Erythroblast (primary cell): ENCODE measurements around the gene FAM111A.
"Not testable (repeated sequence)": the region's sequence is repeated elsewhere in the genome, so short reads cannot be mapped to it uniquely, and the experiment has no call there.

Experiments used
- DNase-seq, 2 experiments: peaks; one replicate each; lab custom pipeline; 2025; lab: John Stamatoyannopoulos, UW
- GATA1 ChIP-seq: IDR thresholded peaks from 2 replicates; pipeline ENCODE4 v1.6.1; 2011; ENCODE audit warnings: low read depth, mild to moderate bottlenecking, control low read depth, low read length, moderate library complexity
- POLR2A ChIP-seq: IDR thresholded peaks from 2 replicates; pipeline ENCODE4 v1.6.1; 2011; ENCODE audit warnings: mild to moderate bottlenecking, low read length

The FAM111A gene, protein sequence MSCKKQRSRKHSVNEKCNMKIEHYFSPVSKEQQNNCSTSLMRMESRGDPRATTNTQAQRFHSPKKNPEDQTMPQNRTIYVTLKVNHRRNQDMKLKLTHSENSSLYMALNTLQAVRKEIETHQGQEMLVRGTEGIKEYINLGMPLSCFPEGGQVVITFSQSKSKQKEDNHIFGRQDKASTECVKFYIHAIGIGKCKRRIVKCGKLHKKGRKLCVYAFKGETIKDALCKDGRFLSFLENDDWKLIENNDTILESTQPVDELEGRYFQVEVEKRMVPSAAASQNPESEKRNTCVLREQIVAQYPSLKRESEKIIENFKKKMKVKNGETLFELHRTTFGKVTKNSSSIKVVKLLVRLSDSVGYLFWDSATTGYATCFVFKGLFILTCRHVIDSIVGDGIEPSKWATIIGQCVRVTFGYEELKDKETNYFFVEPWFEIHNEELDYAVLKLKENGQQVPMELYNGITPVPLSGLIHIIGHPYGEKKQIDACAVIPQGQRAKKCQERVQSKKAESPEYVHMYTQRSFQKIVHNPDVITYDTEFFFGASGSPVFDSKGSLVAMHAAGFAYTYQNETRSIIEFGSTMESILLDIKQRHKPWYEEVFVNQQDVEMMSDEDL

DNA sequence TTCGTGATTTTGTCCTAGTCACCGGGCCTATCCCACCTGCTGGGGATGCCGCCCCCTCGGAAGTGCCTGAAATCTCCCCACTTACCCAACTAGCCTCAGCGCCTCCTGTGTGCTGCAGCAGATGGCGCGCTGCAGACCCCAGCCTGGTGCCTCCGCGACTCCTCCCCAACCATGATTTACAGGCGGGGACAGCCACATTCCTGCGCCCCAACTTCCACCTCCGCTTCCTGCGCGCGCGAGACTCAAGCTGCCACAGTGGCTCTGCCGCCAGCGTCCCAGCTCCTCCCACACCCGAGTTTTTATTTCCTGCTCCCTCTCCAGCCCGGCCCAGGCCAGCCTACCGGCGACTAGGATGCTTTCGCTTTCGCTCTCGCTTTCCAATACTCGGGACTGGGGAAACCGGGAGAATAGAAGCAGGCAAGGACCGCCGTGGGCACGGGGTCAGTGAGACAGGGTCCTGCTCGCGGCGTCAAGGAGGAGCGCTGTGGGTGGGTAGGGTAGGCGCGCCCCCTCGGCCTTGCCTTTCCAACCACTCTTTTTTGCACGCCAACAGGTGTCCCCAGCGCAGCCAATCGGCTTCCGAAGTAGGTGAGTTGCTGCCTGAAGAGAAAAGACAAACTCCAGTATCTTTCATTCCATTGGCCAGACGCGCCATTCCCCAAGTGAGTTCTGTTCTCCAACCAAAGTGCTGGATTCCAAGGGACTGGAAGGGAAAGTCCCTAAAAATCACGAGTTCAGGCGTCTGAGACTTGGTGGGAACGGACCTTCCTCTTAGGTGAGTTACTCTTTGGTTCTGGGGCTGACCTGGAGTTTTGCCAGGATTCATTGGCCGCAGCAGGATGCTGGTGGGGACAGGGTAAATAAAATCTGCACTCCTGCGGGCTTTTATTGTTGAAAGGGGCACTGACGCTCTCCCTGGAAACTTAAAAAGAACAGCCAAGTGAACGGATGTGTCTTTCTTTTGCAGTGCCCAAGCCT is at the start of gene FAM111A:
FAM111A (plus strand) TSS at position 327 of the 978 bp plus-strand sequence. CDS start 6,017 bp downstream, outside the sequence.
- TF ChIP-seq GATA1 (no peak), POLR2A (peak; percentile 44)
- DNase-seq, result peak; percentile 78 to 84

DNA sequence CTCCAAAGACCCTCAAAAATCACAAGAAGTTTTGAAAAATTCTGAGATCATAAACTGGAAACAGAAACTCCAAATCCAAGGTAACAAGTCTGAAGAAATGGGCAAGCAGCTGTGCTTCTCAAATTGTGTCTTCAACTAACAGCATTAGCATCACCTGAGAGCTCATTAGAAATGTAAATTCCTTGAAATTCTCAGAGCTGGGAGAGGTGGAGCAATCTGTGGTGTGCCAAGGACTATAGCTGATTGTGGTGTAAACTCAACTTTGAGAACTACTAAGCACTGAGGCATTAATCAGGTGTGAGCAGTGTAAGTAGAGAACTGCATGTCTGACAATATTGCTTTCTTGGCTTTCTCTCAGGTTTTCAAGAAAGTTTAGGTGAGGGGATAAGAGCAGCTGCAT is 49.1 kb upstream of the FAM111A start:
- not testable (repeated sequence) for DNase-seq

DNA sequence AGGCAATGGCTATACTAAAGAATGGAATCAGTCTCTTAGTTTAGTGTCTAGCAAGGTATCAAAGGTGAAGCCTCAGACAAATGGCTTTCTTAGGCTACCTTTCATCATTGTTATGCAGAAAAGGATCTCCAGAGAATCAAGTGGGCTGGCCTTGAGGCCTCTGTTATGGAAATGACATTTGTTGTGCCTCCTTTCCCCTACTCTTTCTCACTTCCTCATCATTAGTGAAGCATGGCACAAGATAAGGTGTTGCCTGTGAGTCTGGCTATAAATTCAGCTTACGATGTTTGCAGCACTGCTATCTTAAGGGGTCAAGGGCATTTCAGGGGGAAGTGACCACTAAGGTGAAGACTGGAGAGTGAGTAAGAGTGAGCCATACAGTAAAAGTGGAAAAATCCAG is 47.4 kb upstream of the FAM111A start:
- DNase-seq, result not testable (repeated sequence)

DNA sequence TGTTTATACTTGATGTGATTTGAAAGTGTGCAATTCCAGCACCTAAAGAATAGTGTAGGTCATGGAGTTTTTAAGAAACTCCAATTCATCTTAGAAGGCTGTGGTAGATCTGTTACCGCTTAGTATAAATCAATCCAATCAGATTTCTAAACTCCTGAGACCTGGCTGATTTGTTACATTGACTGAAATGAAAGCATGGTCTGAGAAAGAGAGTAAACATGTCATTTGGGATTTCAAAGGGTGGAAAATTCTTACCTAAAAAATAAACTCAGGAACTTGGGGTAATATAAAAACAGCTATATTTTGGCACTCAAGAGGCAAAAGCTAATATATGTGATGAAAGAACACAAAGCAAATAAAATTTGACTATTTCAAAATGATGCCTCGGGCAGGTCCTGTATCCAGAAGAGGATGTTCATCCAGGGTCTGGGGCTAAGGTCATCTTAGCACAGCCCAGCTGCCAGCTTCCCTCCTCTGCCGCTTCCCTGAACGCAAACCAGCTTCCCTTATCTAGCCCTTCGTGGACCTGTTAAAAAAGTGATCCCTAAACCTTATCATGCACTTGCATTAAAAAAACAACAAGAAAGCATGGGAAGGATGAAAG is 46.6 kb upstream of the FAM111A start:
- DNase-seq, result not testable (repeated sequence)

DNA sequence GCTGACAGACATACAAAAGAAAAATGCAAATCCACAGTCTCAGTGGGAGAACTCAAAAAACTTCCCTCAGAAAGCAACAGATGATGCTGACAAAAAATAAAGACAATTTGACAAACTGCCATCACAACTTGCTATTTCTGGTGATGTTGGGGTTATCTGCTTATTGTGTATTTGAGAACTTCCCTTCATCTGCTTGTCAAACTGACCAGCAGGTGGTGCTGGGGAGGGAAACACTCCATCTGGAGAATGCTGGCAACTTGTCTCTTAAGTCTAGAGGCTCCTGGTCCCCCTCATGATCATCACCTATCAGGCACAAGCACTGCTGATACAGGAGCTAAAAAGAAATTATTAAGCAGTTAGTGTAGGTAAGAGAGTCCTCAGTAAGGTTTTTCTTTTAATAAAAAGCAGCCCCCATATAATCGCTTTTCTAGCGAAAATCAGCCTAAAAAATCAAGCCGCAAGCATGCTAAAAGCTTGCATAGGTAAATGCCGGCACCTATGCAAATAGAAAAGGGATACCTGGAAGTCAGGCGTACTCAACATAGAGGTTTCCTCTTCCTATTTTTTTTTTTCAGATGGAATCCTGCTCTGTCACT is 45.4 kb upstream of the FAM111A start:
- no peak for TF ChIP-seq GATA1
- peak; percentile 61 to 74 for DNase-seq

DNA sequence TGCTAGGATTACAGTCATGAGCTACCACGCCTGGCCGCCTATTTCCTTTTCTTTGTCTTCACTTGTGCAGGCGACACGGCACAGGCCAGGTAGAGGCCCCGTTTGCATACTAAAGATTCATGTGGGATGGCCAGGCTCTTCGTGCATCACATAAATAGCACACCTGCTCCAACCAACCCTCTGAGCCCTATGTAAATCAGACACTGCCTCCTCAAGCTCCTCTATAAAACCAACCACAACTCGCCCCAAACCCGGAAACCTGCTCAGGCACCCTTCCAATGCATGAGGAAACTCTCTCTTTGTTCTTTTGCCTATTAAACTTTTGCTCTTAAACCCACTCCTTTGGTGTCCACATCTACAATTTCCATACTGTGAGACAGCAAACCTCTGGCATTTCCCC is 44.7 kb upstream of the FAM111A start:
- not testable (repeated sequence) for DNase-seq

DNA sequence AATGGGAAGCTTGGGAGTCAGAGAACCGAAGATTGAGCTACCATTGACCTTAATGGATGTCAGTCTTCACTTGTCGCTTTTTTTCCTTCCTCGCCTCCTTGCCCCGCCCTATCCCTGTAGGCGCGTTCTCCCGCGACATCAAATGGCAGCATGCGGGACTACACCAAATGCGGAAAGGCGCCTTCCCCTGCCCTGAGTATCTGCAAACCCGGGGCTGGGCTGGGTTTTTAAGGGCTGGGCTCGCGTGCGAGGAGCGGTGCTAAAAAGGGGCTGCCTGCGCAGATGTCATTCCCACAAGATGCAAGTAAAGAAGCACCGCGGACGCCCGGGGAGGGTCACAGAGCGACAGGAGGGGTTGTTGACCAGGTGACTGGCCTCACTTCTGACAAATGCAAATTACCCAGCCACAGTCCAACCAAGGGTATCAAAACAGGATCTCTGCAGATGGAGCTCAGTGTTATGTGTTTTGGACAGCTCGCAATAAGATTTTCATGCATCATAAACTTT is 40.3 kb upstream of the FAM111A start:
- DNase-seq, result peak; percentile 33 to 46
- TF ChIP-seq GATA1 (no peak), POLR2A (no peak)

DNA sequence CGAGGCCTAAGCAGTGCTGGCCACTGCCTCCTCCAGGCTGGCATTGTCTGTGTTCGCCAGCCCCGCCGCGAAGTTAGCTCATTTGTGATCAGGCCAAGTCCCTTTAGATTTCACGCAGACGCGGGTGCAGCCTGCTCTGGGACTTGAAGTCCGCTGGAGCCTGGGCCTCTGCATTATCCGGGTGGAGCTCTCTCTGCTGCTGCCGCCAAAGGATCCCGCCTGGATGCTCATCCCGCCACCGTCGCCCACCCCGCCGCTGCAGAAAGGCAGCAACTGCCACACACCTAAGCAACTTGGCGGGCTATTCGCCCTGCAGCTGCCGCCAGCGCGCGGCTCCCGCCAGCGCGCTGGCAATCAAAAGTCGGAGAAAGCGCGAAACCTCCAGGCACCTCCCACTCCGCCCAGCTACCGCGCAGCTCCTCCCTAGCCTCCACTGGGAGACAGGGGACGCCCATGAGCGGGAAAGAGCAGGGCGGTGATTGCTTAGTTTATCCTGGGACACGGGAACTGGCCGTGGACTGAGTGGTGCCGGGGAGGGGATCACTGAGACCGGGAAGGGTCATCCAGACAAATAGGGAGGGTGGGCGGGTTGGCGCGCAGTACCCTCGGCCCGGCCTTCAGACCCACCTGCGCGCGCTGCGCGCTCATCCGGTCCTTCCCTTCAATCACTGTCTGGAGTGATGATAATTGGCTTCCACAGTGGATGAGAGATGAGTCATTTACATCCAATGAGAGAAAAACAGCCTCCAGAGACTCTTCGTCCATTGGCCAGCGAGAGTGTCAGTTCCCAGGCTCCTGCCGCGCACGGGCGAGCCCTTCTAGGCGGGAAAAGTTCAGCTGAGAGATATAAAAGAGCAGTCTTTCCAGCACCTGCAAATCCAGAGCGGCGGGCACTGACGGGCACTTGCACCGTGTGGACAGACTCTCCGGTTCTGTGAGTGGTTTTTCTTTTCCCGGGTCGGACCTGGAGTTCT is 36.0 kb upstream of the FAM111A start, which contains the start of gene FAM111B:
FAM111B (plus strand) TSS at position 875 of the 974 bp plus-strand sequence. CDS start 2,389 bp downstream, outside the sequence.
- DNase-seq, result peak; percentile 14
- no peak for TF ChIP-seq GATA1
- no peak for TF ChIP-seq POLR2A

DNA sequence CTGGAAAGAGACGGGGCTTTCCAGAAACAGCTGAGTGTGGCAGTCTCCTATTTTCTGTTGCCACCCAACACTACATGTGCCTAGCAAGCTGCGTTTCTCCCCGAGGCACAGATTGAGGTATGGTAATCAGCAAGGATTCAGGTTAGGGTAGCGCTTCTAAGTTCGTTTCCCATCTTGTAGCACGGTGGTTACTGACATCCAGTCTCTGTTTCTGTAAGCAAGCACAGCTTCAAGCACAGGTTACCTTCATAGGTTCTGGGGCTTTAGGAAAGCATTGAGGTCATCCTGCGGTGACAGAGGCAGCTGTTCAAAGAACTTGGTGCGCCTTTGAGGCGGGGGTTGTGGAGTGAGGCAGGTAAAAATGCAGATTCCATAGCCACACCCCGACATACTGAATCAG is 34.9 kb upstream of the FAM111A start:
- not testable (repeated sequence) for DNase-seq

DNA sequence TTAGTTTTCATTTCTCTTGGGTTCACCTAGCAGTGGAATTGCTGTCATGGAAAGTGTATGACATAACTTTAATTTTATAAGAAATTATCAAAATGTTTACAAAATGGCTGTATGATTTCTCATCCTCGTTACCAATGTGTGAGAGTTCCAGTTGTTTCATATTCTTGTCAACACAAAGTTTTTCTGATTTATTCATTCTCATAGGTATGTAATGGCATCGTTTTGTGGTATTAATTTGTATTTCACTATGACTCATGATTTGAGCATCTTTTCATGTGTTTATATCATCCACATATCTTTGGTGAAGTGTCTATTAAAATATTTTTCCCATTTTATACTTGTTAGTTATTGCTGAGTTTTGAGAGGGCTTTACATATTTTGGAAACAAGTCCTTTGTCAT is 30.2 kb upstream of the FAM111A start:
- no peak for TF ChIP-seq GATA1
- no peak for TF ChIP-seq POLR2A
- DNase-seq, result no peak

DNA sequence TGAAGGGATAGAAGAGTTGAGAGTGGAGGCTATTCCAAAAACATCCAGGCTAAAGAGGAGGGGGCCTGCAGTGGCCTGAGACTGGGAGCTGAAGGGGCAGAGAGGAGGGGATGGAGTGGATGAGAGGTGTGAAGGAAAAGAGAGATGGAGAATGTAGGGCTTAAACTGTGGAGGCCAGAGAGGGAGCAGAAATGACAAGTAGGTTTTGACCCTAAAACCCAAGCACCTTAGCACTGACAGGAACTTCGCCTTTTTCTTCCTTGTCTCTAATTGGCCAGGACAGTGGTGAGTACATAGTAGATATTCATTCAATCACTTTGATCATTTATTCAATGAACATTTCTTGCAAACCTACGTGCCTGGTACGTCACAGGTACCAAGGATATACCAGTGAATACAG is 28.3 kb upstream of the FAM111A start:
- DNase-seq, result no peak
- no peak for TF ChIP-seq POLR2A

DNA sequence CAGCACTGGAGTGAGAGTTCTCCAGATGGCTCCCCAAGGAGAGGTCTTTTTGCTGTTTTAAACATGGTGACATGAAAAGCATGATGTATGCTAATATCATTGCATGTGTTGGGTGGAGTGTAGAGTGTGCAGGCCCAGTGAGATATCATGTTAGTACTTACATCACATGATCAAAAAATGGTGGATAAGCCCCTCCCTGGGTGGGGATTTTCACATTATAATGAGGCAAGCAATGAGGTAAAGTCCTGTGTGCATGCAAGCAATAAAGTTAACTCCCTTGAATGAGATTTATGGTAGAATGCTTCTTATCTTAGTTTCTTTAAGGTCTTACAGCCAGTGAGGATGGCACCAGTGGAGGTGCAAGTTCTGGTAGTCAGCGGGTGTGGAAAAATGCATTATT is 27.1 kb upstream of the FAM111A start:
- DNase-seq, result no peak
- no peak for TF ChIP-seq POLR2A
- no peak for TF ChIP-seq GATA1
